Measurements from ENCODE around the gene FMO5. TPM values are rescaled to one million over a fixed set of nuclear protein-coding genes. Genes with fewer than 3 reads are reported as not detected.

Gene FMO5
- polyA plus RNA-seq, 12 donors, result 2.1 to 13.0 (median 2.9) TPM; not detected in 1

DNA sequence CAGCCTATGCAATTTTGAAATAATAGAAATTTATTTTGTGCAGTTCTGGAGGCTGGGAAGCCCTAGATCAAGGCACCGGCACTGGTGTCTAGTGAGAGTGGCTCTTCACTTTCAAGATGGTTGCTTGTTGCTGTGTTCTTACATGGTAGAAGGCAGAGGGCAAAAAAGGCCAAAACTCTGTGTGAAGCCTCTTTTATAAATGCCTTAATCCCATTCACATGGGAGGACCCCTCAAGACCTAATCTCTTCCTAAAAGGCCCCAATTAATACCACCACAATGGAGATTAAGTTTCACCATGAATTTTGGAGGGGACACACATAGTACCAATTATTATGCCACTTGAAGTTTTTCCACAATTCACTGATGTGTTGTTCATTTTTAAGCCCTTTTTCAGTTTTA is 73.9 kb downstream of the FMO5 start:
- no peak for DNase-seq

DNA sequence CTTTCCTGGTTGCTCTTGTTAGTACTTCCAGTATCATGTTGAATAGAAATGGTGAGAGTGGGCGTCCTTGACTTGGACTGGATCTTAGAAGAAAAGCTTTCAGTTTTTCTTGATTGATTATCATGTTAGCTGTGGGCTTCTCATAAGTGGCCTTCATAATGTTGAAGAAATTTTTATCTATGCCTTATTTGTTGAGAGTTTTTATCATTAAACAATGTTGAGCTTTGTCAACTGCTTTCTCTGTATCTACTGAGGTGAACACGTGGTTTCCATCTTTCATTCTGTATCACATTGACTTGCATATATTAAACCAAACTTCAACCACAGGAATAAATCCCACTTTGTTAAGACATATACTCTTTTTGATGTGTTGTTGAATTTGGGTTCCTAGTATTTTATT is 82.3 kb downstream of the FMO5 start:
- no peak for DNase-seq

Other genes with a start within 250 kb of the FMO5 start
- gene PRKAB2, start 52.9 kb downstream of the FMO5 start, polyA plus RNA-seq (ENCODE audit: insufficient read length in 12 of 12), result 10 to 100 TPM in 11 of 12 donors, not detected in 1; 27.4 to 65.6 (median 44.2) TPM
- gene CHD1L, start 17.3 kb upstream of the FMO5 start, polyA plus RNA-seq (ENCODE audit: insufficient read length in 12 of 12), result 10 to 100 TPM in 11 of 12 donors, not detected in 1; 16.4 to 34.3 (median 23.6) TPM